PC-3 (cell line): ENCODE data around the gene ROCK2.

ENCODE experiments used
- CTCF ChIP-seq: fragments of 300-600 bp; sonication (generic); conservative IDR thresholded peaks from 2 replicates; pipeline ENCODE4 v1.5.1; 2017; ENCODE audit warnings: antibody characterized with exemption, low read depth, mild to moderate bottlenecking, low read length
- EZH2 ChIP-seq: fragments of 300-600 bp; sonication (generic); IDR thresholded peaks from one replicate; pipeline ENCODE4 v1.6.1; 2017; ENCODE audit warnings: antibody characterized with exemption, mild to moderate bottlenecking, low read length; ENCODE audit not compliant: unreplicated experiment
- EZH2phosphoT487 ChIP-seq: fragments of 300-600 bp; sonication (generic); IDR thresholded peaks from 2 replicates; pipeline ENCODE4 v1.6.1; 2018; ENCODE audit warnings: mild to moderate bottlenecking, antibody characterized with exemption, low read length, borderline replicate concordance

DNA sequence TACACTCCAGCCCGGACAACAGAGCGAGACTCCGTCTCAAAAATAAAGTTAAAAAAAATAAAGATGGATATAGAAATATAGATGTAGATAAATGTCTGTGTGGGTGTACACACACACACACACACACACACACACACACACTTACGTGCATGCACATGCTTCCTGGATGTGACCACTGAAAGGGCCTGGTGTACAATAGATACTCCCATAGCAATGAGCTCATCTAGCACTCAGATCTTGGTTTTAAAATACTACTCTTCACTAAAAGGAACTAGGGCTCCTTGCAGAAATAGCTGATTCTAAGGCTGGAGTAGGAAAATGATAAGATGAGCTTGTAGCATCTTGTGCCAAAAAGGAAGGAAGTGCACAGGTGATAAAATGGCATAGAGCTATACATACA lies 39.1 kb downstream of the ROCK2 start:
- TF ChIP-seq CTCF (no peak), EZH2 (no peak), EZH2phosphoT487 (no peak)
